H9 (cell line): ENCODE measurements around the gene RNF213. TPM values are rescaled to one million over a fixed set of nuclear protein-coding genes. Genes with fewer than 3 reads are reported as not detected.

Experiments used
- DNase-seq: peaks from one replicate; pipeline ENCODE4 v3.0.0-alpha.2; 2017
- H2AFZ ChIP-seq: one replicate; pipeline ENCODE4 v1.6.1; 2013; ENCODE audit warnings: mild to moderate bottlenecking, low read length, control low read depth, moderate library complexity
- H2AK5ac ChIP-seq: 2 replicates; pipeline ENCODE4 v1.6.1; 2013; ENCODE audit warnings: low read length, control low read depth, mixed read lengths; ENCODE audit not compliant: insufficient read length
- H2BK120ac ChIP-seq: one replicate; pipeline ENCODE4 v1.6.1; 2013; ENCODE audit warnings: low read depth, mild to moderate bottlenecking, low read length, control low read depth, inconsistent platforms; ENCODE audit not compliant: poor library complexity, severe bottlenecking
- H2BK12ac ChIP-seq: 2 replicates; pipeline ENCODE4 v1.6.1; 2013; ENCODE audit warnings: low read length, control low read depth, mixed read lengths, low read depth; ENCODE audit not compliant: insufficient read length
- H2BK15ac ChIP-seq: 2 replicates; pipeline ENCODE4 v1.6.1; 2013; ENCODE audit warnings: low read depth, low read length, control low read depth
- H2BK20ac ChIP-seq: one replicate; pipeline ENCODE4 v1.6.1; 2013; ENCODE audit warnings: low read depth, mild to moderate bottlenecking, low read length, control low read depth, inconsistent platforms; ENCODE audit not compliant: poor library complexity, severe bottlenecking
- H2BK5ac ChIP-seq: 2 replicates; pipeline ENCODE4 v1.6.1; 2013; ENCODE audit warnings: low read length, control low read depth, mixed read lengths; ENCODE audit not compliant: insufficient read length
- H3K14ac ChIP-seq: 2 replicates; pipeline ENCODE4 v1.6.1; 2013; ENCODE audit warnings: low read length, control low read depth; ENCODE audit not compliant: insufficient read depth
- H3K18ac ChIP-seq: 2 replicates; pipeline ENCODE4 v1.6.1; 2013; ENCODE audit warnings: low read depth, mild to moderate bottlenecking, mixed read lengths, low read length, control low read depth; ENCODE audit not compliant: insufficient read length
- H3K23ac ChIP-seq: 2 replicates; pipeline ENCODE4 v1.6.1; 2013; ENCODE audit warnings: low read length, control low read depth, mixed read lengths, low read depth; ENCODE audit not compliant: insufficient read length
- H3K23me2 ChIP-seq: 2 replicates; pipeline ENCODE4 v1.6.1; 2013; ENCODE audit warnings: low read depth, mild to moderate bottlenecking, mixed read lengths, low read length, control low read depth; ENCODE audit not compliant: insufficient read length, poor library complexity, severe bottlenecking
- H3K27ac ChIP-seq: 2 replicates; pipeline ENCODE4 v1.5.1; 2013; ENCODE audit warnings: low read length, control low read depth, mixed read lengths, low read depth; ENCODE audit not compliant: insufficient read length
- H3K27me3 ChIP-seq: 2 replicates; pipeline ENCODE4 v1.6.1; 2013; ENCODE audit warnings: low read length, control low read depth, inconsistent platforms; ENCODE audit not compliant: insufficient read depth
- H3K4ac ChIP-seq: 2 replicates; pipeline ENCODE4 v1.6.1; 2013; ENCODE audit warnings: low read depth, mild to moderate bottlenecking, control low read depth, inconsistent platforms, low read length, moderate library complexity
- H3K4me1 ChIP-seq: 2 replicates; pipeline ENCODE4 v1.6.1; 2013; ENCODE audit warnings: low read length, control low read depth, inconsistent platforms; ENCODE audit not compliant: insufficient read depth
- H3K4me2 ChIP-seq: 2 replicates; pipeline ENCODE4 v1.6.1; 2013; ENCODE audit warnings: low read length, control low read depth, mixed read lengths; ENCODE audit not compliant: insufficient read length, insufficient read depth
- H3K56ac ChIP-seq: 2 replicates; pipeline ENCODE4 v1.6.1; 2013; ENCODE audit warnings: low read depth, mild to moderate bottlenecking, mixed read lengths, low read length, control low read depth; ENCODE audit not compliant: insufficient read length
- H3K79me1 ChIP-seq: 2 replicates; pipeline ENCODE4 v1.6.1; 2013; ENCODE audit warnings: low read depth, mild to moderate bottlenecking, moderate library complexity, low read length, control low read depth, inconsistent platforms; ENCODE audit not compliant: insufficient read depth, poor library complexity, severe bottlenecking
- H3K79me2 ChIP-seq: 2 replicates; pipeline ENCODE4 v1.6.1; 2013; ENCODE audit warnings: low read length, control low read depth, inconsistent platforms; ENCODE audit not compliant: insufficient read depth
- H3K9ac ChIP-seq: 2 replicates; pipeline ENCODE4 v1.6.1; 2013; ENCODE audit warnings: low read length, control low read depth, mixed read lengths; ENCODE audit not compliant: insufficient read length; ENCODE audit errors: extremely low read depth
- H3K9me3 ChIP-seq: one replicate; pipeline ENCODE4 v1.6.1; 2013; ENCODE audit warnings: low read depth, low read length, inconsistent platforms; ENCODE audit not compliant: control insufficient read depth
- H3T11ph ChIP-seq: one replicate; pipeline ENCODE4 v1.6.1; 2013; ENCODE audit warnings: mild to moderate bottlenecking, low read length, control low read depth, inconsistent platforms
- H4K20me1 ChIP-seq: one replicate; pipeline ENCODE4 v1.6.1; 2013; ENCODE audit not compliant: control insufficient read depth, insufficient read length, insufficient read depth
- H4K5ac ChIP-seq: 2 replicates; pipeline ENCODE4 v1.6.1; 2013; ENCODE audit warnings: low read depth, mild to moderate bottlenecking, mixed read lengths, low read length, control low read depth; ENCODE audit not compliant: insufficient read length
- H4K8ac ChIP-seq: replicated peaks from 2 replicates; pipeline ENCODE4 v1.6.1; 2013; ENCODE audit warnings: low read length, control low read depth, mixed read lengths, low read depth; ENCODE audit not compliant: insufficient read length
- H4K91ac ChIP-seq: 2 replicates; pipeline ENCODE4 v1.6.1; 2013; ENCODE audit warnings: low read depth, mild to moderate bottlenecking, moderate library complexity, mixed read lengths, low read length, control low read depth; ENCODE audit not compliant: insufficient read length
- H3K27ac Mint-ChIP-seq, 3 experiments: 2 replicates in 2 of 3; 3 replicates in 1 of 3; pipeline ENCODE4 v1.8.0; 2020 to 2021; ENCODE audit warnings: mixed read lengths in 3 of 3, mild to moderate bottlenecking in 1 of 3, moderate library complexity in 1 of 3
- H3K27me3 Mint-ChIP-seq: 2 replicates; pipeline ENCODE4 v1.8.0; 2021; ENCODE audit warnings: low read depth, mild to moderate bottlenecking, moderate library complexity, mixed read lengths
- H3K36me3 Mint-ChIP-seq, 3 experiments: 2 replicates in 2 of 3; 3 replicates in 1 of 3; pipeline ENCODE4 v1.8.0; 2020 to 2021; ENCODE audit warnings: low read depth in 3 of 3, mixed read lengths in 3 of 3; ENCODE audit not compliant: insufficient read depth in 1 of 3
- H3K4me1 Mint-ChIP-seq, 2 experiments: 2 replicates each; pipeline ENCODE4 v1.8.0; 2020; ENCODE audit warnings: mixed read lengths in 2 of 2
- H3K4me3 Mint-ChIP-seq, 2 experiments: 2 replicates in 1 of 2; 3 replicates in 1 of 2; pipeline ENCODE4 v1.8.0; 2020 to 2021; ENCODE audit warnings: mild to moderate bottlenecking in 2 of 2, mixed read lengths in 2 of 2, moderate library complexity in 1 of 2
- H3K9me3 Mint-ChIP-seq, 2 experiments: 2 replicates in 1 of 2; 3 replicates in 1 of 2; pipeline ENCODE4 v1.8.0; 2020; ENCODE audit warnings: mild to moderate bottlenecking in 2 of 2, mixed read lengths in 2 of 2, moderate library complexity in 1 of 2
- CTCF ChIP-seq: fragments of 200-600 bp; sonication (generic); conservative IDR thresholded peaks from 3 replicates; pipeline ENCODE4 v1.8.0; 2021; ENCODE audit warnings: antibody characterized with exemption, mild to moderate bottlenecking
- WGBS: extraction: QIAGEN DNeasy Blood & Tissue Kit; methylation state at CpG from one replicate; pipeline ENCODE4 v1.1.7; 2013; ENCODE audit warnings: missing lambda C conversion rate, low lambda C conversion rate, mixed read lengths; ENCODE audit not compliant: insufficient read length; ENCODE audit errors: extremely low coverage; 5-methylcytosine and 5-hydroxymethylcytosine counted together
- total RNA-seq: library from RNA; stranded (reverse); gene quantifications from 2 replicates; pipeline ENCODE4 v1.2.1, GENCODE V29; 2021

The RNF213 gene
- total RNA-seq, 1 experiment from 2014 or later, result 34.3 TPM

- Mint-ChIP-seq H3K36me3 (peaks cover 36 to 74% (median 61%) of the 10 kb centered on the region in 3 experiments), H3K4me1 (no peaks in the 10 kb centered on the region), H3K9me3 (no peaks in the 10 kb centered on the region), H3K27me3 (no peaks in the 10 kb centered on the region), H3K27ac (no peak overlapping the region), H3K4me3 (no peak overlapping the region)
- TF ChIP-seq CTCF, result no peak
- no peak for DNase-seq
- Histone ChIP-seq H3K23me2 (no peaks in the 10 kb centered on the region), H3K4me2 (no peak overlapping the region), H4K5ac (no peak overlapping the region), H3K27ac (no peak overlapping the region), H3K23ac (no peak overlapping the region), H3K27me3 (no peaks in the 10 kb centered on the region), H2BK12ac (no peak overlapping the region), H4K91ac (no peak overlapping the region), H2AFZ (no peak overlapping the region), H3K56ac (no peak overlapping the region), H3K79me1 (no peaks in the 10 kb centered on the region), H3T11ph (no peak overlapping the region), H4K20me1 (no peaks in the 10 kb centered on the region), H3K18ac (no peak overlapping the region), H3K4me1 (no peaks in the 10 kb centered on the region), H3K4ac (no peak overlapping the region), H3K9ac (no peak overlapping the region), H3K14ac (no peak overlapping the region), H2BK15ac (no peak overlapping the region), H2AK5ac (no peak overlapping the region), H2BK20ac (no peak overlapping the region), H2BK5ac (no peak overlapping the region), H2BK120ac (no peak overlapping the region), H3K9me3 (no peaks in the 10 kb centered on the region), H3K79me2 (no peaks in the 10 kb centered on the region), H4K8ac (no peak overlapping the region)
- no CpG with 5 or more reads among the region's 9 CpGs for WGBS
Measured at GRCh38 chr17:80358131-80358530, 97.5 kb downstream of the RNF213 start.
